ENCODE results near the gene NPHS1. TPM values are rescaled to one million over a fixed set of nuclear protein-coding genes. Genes with fewer than 3 reads are reported as not detected.

Gene NPHS1
- total RNA-seq, 2 experiments from 2014 or later = not detected

DNA sequence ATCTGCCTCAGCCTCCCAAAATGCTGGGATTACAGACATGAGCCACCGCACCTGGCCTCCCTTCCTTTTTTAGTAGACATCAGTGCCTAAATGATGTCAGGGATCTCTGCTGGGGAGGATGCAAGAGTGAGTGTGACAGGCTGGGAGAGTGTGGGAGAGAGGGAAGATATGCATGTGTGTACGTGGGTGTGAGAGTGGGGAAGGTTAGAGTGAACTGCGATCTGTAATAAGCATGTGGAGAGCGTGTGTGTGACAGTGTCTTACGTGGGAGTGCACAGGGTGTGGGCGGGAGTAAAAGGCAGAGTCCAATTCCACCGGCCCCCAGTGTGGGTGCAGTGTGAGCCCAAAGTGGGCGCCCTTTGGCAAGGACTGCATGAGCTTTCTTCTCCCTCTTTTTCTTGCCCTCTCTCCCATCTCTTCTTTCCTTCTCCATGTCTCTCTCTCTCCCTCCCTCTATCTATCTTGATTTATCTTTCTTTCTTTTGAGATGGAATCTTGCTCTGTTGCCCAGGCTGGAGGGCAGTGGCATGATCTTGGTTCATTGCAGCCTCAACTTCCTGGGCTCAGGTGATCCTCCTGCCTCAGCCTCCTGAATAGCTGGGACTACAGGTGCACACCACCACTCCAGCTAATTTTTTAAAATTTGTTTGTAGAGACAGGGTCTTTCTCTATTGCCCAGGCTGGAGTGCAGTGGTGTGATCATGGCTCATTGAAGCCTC lies 893 bp upstream of the NPHS1 start:
- H3K4me3 Mint-ChIP-seq = no peak overlapping the region
- CTCF ChIA-PET = interaction anchor here (1.5 kb wide), 1 partner anchor 12 kb away, joined by 3 read pairs; no protein-coding TSS in a partner anchor
- H3K27me3 Mint-ChIP-seq = peaks cover 45% of the 10 kb centered on the region

DNA sequence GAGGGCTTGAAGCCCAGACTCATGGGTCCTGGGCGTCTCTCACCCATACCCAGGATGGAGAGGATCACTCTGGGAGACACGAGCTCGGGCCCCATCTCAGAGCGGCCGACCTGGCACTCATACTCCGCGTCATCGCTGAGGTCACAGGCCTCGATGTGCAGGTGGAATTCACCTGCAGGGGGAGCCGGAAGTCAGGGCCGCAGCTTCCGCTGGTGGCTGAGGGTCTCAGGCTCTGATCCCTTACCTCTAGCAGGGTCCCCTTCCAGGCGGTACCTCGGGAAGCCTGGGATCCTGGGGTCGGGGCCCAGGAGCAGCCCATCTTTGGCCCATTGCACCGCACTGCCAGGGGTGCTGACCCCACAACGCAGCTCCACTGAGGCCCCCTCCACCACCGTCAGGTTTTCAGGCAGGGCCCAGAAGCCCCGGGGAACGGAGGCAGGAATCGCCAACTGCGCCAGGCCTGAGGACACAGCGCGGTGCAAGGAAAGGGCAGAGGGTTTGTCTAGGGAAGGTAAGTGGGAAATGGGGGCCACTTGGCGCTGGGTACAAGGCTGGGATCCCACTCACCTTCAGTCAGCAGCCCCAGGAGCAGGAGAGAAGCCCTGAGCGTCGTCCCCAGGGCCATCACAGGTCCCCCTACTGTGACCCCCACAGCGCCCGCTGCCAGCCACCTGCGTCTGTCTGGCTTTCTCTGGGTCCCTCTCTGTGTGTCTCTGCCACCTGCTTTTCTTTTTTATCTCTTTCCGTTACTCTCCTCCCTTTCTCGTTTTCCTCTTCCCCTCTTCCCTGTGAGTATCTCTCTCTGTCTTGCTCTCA lies 883 bp downstream of the NPHS1 start:
- peaks cover 4% of the 10 kb centered on the region for H3K4me1 Mint-ChIP-seq
- ATAC-seq = no peak
- CTCF ChIA-PET = interaction anchor here (0.9 to 1.5 kb wide), 2 partner anchors 14 to 19 kb away, joined by 3 read pairs; no protein-coding TSS in a partner anchor
- no peaks in the 10 kb centered on the region for H3K9me3 Mint-ChIP-seq (ENCODE audit: low read depth)
- H3K4me3 Mint-ChIP-seq = no peak overlapping the region
- no peak overlapping the region for H3K27ac Mint-ChIP-seq
- H3K36me3 Mint-ChIP-seq = no peaks in the 10 kb centered on the region
- H3K27me3 Mint-ChIP-seq = peaks cover 44% of the 10 kb centered on the region
- DNase-seq = no peak

More for the DNA sequence above, 893 bp upstream of the NPHS1 start:
- no peak overlapping the region for H3K27ac Mint-ChIP-seq
- H3K4me1 Mint-ChIP-seq = peaks cover 4% of the 10 kb centered on the region
- no peak for DNase-seq
- no peaks in the 10 kb centered on the region for H3K9me3 Mint-ChIP-seq (ENCODE audit: low read depth)
- no peaks in the 10 kb centered on the region for H3K36me3 Mint-ChIP-seq
- ATAC-seq = no peak

GRCh38 chr19:35848919-35849505 lies 3.3 kb downstream of the NPHS1 start:
- ATAC-seq (no peak), DNase-seq (no peak)
- Mint-ChIP-seq H3K4me3 (no peak overlapping the region), H3K4me1 (peaks cover 14% of the 10 kb centered on the region), H3K27me3 (peaks cover 51% of the 10 kb centered on the region), H3K27ac (no peak overlapping the region), H3K36me3 (peaks cover 3% of the 10 kb centered on the region), H3K9me3 (ENCODE audit: low read depth) (no peaks in the 10 kb centered on the region)
- CTCF ChIA-PET = no interaction called here

- DNase-seq (no peak), ATAC-seq (no peak)
- CTCF ChIA-PET = no interaction called here
- Mint-ChIP-seq H3K27me3 (peaks cover 56% of the 10 kb centered on the region), H3K4me1 (peaks cover 14% of the 10 kb centered on the region), H3K27ac (no peak overlapping the region), H3K4me3 (no peak overlapping the region), H3K36me3 (peaks cover 3% of the 10 kb centered on the region), H3K9me3 (ENCODE audit: low read depth) (no peaks in the 10 kb centered on the region)
Observed at GRCh38 chr19:35848486-35848885, 3.8 kb downstream of the NPHS1 start.

DNA sequence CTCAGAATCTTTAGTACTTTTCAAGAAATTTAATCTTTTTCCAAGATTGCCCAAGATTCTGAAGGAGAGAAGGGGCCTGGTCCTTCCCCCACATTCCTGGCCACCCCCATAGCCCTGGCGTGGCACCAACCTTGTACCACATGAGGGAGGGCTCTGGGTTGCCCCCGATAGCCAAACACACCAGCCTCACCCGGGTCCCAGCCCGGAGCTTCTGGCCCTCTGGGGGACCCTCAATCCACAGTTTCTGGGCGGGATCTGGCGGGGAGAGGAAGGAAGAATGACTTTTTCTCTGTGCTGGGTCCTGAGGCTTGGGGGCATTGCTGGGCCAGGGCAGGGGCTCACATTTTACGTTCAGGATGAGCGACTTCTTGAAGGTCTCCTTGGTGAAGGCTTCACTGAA lies 4.4 kb downstream of the NPHS1 start:
- H3K4me1 Mint-ChIP-seq = peaks cover 14% of the 10 kb centered on the region
- ATAC-seq (no peak), DNase-seq (no peak)
- peaks cover 59% of the 10 kb centered on the region for H3K27me3 Mint-ChIP-seq
- peaks cover 3% of the 10 kb centered on the region for H3K36me3 Mint-ChIP-seq
- CTCF ChIA-PET = no interaction called here
- no peaks in the 10 kb centered on the region for H3K9me3 Mint-ChIP-seq (ENCODE audit: low read depth)
- H3K4me3 Mint-ChIP-seq = no peak overlapping the region
- H3K27ac Mint-ChIP-seq = no peak overlapping the region

DNA sequence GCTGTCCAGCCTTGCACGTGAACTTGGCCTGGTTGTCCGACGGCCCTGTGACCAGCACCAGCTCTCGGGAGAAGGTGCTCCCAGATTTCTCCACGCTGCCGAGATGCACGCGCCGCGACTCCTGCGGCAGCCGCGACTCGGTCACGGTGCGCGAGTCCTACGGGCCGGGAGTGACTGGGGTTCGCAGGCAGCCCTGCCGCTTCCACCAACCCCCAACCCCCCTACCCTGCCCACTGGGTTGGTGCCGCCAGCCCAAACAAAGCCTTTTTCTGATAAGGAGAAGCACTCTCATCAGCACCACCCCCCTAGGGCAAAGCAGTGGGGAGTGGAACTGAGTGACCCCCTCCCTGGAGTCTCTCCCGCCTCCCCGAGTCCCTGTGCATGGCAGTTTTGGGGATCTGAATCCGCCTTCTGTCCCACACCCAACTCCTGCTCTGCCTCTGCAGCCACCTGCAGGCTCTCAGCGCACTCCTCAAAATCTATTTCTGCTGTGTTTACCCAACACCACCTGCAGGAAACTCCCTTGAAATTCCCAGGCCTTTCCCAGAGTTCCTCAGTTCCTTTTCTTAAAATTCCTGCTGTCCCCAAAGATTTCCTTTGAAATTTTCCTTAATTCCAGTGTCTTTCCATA lies 6.2 kb downstream of the NPHS1 start:
- CTCF ChIA-PET = interaction anchor here (1.0 to 1.4 kb wide), 2 partner anchors 10 to 84 kb away, joined by 3 to 4 read pairs; partner anchors contain the start of gene KIRREL2
- ATAC-seq (no peak), DNase-seq (no peak)
- H3K36me3 Mint-ChIP-seq = peaks cover 3% of the 10 kb centered on the region
- no peaks in the 10 kb centered on the region for H3K9me3 Mint-ChIP-seq (ENCODE audit: low read depth)
- no peak overlapping the region for H3K27ac Mint-ChIP-seq
- peaks cover 14% of the 10 kb centered on the region for H3K4me1 Mint-ChIP-seq
- H3K4me3 Mint-ChIP-seq = no peak overlapping the region
- H3K27me3 Mint-ChIP-seq = peaks cover 57% of the 10 kb centered on the region

- Mint-ChIP-seq H3K27me3 (peaks cover 54% of the 10 kb centered on the region), H3K27ac (no peak overlapping the region), H3K9me3 (ENCODE audit: low read depth) (no peaks in the 10 kb centered on the region), H3K36me3 (peaks cover 3% of the 10 kb centered on the region), H3K4me1 (peaks cover 14% of the 10 kb centered on the region), H3K4me3 (peak overlapping the region; percentile 11)
- ATAC-seq = peak; percentile 45
- CTCF ChIA-PET = interaction anchor here (1.0 to 1.2 kb wide), 2 partner anchors 11 to 85 kb away, joined by 3 read pairs; no protein-coding TSS in a partner anchor
- no peak for DNase-seq
Observed at GRCh38 chr19:35845215-35846037, 6.9 kb downstream of the NPHS1 start.

- CTCF ChIA-PET = interaction anchor here (0.6 to 1.2 kb wide), 2 partner anchors 10 to 25 kb away, joined by 3 to 4 read pairs; no protein-coding TSS in a partner anchor
- DNase-seq = no peak
- H3K36me3 Mint-ChIP-seq = peaks cover 3% of the 10 kb centered on the region
- no peak overlapping the region for H3K27ac Mint-ChIP-seq
- no peak for ATAC-seq
- no peaks in the 10 kb centered on the region for H3K9me3 Mint-ChIP-seq (ENCODE audit: low read depth)
- H3K4me1 Mint-ChIP-seq = peaks cover 14% of the 10 kb centered on the region
- H3K27me3 Mint-ChIP-seq = peaks cover 54% of the 10 kb centered on the region
- H3K4me3 Mint-ChIP-seq = peak overlapping the region; percentile 11
Observed at GRCh38 chr19:35844482-35845214, 7.7 kb downstream of the NPHS1 start.

- peaks cover 3% of the 10 kb centered on the region for H3K36me3 Mint-ChIP-seq
- H3K4me3 Mint-ChIP-seq = no peak overlapping the region
- CTCF ChIA-PET = interaction anchor here (0.6 to 1.2 kb wide), 2 partner anchors 9 to 24 kb away, joined by 3 to 4 read pairs; no protein-coding TSS in a partner anchor
- H3K27me3 Mint-ChIP-seq = peaks cover 54% of the 10 kb centered on the region
- DNase-seq = no peak
- peaks cover 14% of the 10 kb centered on the region for H3K4me1 Mint-ChIP-seq
- ATAC-seq = no peak
- no peaks in the 10 kb centered on the region for H3K9me3 Mint-ChIP-seq (ENCODE audit: low read depth)
- H3K27ac Mint-ChIP-seq = no peak overlapping the region
Observed at GRCh38 chr19:35843676-35844481, 8.4 kb downstream of the NPHS1 start.

DNA sequence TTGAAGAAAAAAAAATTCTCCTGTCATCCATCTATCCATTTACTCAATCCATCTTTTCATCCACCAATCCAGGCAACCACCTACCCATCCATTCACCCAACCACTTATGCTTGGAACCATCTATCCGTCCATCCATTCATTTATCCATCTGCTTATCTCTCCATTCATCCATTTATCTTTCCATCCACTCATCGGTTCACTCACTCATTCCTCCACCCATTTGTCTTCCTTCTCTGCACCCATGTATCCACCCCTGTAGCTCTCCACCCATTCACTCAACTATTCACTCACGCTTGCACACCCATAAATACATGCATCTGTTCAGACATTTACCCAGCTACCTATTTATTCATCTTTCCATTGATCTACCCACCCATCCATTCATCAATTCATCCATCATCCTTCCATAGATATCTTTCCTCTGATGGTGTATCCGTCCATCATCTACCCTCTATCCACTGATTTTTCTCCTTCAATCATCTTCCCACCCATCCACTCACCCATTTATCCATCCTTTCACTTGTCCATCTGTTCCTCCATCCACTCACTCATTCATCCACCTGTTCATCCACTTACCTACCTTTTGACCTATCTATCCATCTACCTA lies 9.5 kb downstream of the NPHS1 start:
- CTCF ChIA-PET = no interaction called here
- DNase-seq (no peak), ATAC-seq (no peak)
- Mint-ChIP-seq H3K4me1 (peaks cover 14% of the 10 kb centered on the region), H3K4me3 (no peak overlapping the region), H3K27me3 (peaks cover 46% of the 10 kb centered on the region), H3K27ac (no peak overlapping the region), H3K36me3 (peaks cover 3% of the 10 kb centered on the region), H3K9me3 (ENCODE audit: low read depth) (no peaks in the 10 kb centered on the region)

DNA sequence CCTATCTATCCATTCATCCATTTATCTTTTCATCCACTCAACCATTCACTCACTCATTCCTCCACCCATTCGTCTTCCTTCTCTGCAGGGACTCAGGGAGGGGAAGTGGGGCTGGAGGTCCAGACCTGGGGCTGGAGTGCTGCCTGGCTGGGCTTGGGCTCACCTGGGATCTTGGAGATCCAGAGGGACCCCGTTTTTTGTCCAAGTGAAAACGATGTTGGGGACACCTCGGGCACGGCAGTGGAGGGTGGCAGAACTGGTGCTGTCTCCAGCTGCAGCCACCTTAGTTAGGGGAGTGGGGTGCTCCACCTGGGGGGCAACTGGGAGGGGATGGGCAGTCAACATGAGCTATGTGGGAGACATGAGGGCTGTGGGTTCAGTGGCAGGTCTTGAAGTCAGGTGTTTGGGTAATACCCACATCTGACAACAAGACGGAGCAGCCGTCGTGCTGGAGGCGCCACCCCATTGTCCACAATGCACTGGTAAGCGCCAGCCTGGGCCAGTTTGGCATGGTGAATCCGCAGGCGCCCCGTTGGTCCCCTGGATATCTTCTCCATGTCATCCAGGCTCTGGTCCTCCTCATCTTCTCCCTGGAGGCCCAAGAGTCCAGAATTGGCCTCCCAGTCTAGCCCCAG lies 10.2 kb downstream of the NPHS1 start:
- no peak for DNase-seq
- Mint-ChIP-seq H3K36me3 (peaks cover 3% of the 10 kb centered on the region), H3K4me1 (peaks cover 14% of the 10 kb centered on the region), H3K9me3 (ENCODE audit: low read depth) (no peaks in the 10 kb centered on the region), H3K4me3 (no peak overlapping the region), H3K27ac (no peak overlapping the region), H3K27me3 (peaks cover 48% of the 10 kb centered on the region)
- CTCF ChIA-PET = no interaction called here
- no peak for ATAC-seq
